A204.1 (cell line): ENCODE data around the gene EPHA4.

Experiments
- FAIRE-seq: peaks from 2 replicates; lab custom pipeline; 2012; peaks lifted over from hg19 to GRCh38; lab: Jason Lieb, UNC

The EPHA4 gene

DNA sequence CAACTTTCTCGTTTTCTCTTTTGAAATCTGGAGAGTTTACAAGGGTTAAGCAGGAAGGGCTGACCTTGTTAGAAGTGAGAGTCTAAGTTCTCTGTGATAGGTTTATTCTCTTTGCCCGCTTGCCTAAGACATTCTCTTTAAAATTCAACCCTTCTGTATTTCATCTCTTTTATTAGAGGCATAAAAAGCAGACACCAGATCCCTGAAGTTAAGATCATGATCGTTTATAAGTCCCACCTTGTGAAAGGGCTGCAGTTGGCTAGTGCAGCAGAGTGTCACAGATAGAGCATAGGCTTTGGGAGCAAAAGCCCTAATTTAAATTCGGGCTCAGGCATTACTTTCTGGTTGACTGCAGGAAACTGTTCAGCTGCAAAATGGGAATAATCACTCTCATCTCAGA is 181.2 kb downstream of the EPHA4 start:
- no peak for FAIRE-seq

DNA sequence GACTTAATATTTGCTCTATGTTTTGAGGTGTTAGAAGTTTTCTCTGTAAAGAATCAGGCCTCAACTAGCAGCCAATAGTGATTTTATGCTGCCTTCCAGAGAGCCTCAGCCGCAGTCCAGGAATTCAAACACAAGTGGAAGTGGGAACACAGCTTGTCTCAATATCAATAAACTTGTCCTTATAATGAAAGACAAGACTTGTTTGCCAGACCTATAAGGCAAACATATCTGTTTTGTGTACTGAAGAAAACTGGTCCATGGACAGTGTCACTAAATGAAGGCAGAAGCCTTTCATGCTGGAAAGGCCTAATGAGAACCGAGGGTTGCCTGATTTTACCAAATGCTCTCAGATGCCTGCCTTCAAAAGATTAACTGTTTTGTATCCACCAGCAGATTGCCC is 182.2 kb downstream of the EPHA4 start:
- FAIRE-seq = no peak

DNA sequence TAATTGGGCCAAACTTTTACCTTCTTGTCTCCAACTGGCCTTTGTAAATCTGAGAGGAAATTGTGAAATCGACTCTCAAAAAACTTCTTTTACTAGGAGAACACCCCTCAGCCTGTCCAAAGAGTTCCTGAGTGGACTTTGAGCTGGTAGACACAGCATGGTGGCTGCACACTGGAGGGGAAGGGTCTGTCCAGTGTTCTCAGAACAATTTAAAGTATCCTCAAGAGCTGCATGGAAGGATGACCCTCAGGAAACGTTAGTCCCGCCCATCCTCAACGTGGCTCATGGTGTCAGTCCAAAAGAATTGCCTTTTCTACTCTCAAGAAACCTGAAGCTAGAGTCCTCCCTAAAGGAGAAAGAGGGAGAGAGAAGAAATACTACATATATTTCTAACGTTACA is 182.7 kb downstream of the EPHA4 start:
- FAIRE-seq = no peak

DNA sequence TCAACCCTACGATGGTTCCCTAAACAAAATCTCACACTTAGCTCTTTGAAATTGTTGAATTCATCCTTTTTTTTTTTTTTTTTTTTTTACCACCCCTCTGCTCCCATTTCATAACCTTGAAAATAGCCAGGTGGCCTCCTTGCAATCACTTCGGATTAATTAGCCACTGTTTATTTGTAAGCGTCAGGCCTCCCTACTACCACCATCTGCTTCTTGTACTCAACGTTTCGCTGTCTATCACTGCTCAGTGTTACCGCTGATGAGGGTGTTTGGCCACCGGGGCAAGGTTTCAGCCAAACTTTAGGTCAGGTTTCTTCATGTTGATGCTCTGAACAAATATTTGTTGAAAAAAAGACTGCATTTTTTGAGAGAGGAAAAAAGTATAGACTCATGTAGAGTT is 183.2 kb downstream of the EPHA4 start:
- no peak for FAIRE-seq

DNA sequence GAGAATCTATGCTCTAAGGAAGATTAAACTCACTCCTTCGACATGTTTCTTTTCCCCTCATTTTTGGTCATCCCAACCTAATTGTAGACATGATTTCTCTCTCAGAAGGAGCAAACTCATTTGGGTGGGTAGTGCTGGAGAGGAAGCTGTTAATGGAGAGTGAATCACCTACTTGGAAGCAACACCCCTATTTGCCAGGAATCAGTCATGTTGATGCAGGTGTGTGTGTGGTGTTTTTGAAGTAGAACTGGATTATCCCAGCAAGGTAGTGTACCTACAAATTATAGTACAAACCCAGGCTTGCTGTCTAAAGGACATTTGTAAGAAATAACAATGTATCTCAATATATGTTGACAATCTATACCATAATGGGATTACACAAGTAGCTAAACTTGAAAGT is 186.4 kb downstream of the EPHA4 start:
- FAIRE-seq = no peak

DNA sequence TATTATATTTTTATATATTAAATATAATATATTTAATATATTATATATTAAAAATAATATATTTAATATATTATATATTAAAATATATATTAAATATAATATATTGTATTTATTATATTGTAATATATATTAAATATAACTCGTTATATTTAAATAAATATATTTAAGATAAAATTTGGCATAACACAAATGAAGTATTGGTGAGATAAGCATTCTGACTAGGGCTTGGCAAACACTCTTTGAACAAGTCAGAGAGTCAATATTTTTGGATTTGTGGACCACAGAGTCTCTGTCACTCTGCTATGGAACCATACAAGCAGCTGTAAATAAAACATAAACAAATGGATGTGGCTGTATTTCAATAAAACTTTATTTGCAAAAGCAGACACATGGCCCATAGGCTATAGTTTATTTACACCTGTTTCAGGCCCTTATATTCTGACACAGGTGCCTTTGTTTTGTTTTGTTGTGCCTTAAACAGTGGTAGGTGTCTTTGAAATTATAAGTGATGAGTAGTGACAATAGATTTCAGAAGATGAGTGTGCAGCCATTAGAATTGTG is 190.1 kb downstream of the EPHA4 start:
- no peak for FAIRE-seq

DNA sequence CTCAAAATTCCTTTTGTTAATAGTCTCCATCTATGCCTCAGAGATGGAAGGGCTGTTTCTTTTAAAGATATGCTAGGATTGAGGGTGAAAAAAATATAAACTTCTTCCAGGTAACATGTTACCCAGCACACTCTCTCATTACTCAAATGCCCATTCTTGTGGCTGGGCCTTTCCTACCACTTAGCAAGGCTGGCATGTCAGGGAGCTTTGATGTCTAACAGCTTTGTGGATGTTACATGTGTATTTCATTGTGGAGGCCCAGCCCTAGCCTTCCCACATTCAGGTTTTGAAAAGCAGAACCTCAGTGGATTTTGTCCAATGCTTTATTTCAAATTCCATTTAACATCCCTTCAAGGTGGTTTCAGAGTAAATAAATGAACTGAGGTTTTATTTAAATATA is 191.4 kb downstream of the EPHA4 start:
- FAIRE-seq = no peak

DNA sequence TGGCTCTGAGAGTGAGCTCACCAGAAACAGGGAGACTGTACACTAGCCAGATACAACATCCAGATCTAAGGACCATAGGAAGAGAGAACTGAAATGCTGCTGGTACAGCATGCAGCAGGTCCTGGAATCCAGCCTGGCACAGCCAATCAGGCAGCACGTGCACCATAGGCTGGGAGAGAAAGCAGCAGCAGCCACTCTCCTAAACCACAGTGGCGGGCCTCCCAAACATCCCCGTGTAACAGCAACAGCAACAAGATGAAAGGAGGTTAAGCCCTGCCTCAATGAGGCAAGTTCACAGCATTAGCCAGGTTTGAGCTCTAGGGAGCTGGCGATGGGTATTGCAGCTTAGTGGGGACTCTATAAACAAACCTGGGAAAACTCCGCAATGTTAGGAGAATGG is 192.0 kb downstream of the EPHA4 start:
- FAIRE-seq = no peak

DNA sequence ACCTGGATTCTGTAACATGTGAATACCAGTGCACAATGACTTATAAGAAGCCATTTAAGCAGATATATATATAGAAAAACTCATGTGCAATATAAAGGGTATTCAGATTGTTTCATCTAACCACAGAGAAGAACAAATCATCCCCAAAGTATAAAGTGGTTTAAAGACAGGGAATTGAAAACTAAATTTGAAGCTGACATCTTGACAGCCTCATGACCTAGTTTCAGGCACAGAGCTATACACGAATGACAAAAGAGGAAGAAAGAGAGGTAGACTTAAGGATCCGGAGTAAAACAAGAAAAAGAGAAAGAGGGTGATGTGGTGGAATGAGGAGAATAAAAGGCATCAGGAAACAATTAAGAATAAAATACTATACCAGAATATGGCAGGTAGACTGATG is 194.5 kb downstream of the EPHA4 start:
- no peak for FAIRE-seq

DNA sequence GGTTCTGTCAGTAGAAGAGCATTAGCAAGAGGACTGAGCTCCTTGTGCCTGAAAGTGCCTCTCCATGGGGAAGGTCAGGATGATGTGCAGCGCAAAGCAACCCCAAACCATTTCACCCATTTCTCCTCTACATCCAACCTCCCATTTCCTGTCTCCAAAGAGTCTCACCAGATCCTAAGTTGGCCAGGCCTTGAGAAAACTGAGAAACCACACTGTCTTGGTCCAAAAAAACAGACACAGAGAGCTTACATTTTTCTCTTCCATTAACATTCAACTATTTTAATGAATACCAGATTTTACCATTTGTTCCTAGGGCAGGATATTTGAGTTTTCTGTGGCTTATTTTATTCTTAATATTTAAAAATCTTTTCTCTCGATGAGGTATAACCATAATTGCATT is 195.0 kb downstream of the EPHA4 start:
- no peak for FAIRE-seq

DNA sequence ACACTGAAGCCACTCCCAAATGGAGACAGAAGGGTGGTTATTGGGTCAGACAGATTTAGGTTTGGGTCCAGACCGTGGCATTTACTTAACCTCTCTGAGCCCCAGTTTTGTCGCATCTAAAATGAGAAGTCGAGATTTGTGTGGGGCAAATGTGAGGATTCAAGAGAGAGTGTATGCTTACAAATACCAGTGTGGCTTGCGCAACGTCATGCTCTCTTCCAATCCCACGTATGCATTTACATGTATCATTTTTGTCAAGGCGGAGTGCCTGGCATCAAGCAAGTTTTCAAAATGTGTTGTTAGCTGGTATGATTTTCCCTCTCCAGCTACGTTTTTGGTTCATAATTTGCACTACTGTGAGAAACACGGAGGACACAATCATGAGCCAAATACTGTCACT is 197.9 kb downstream of the EPHA4 start:
- no peak for FAIRE-seq

DNA sequence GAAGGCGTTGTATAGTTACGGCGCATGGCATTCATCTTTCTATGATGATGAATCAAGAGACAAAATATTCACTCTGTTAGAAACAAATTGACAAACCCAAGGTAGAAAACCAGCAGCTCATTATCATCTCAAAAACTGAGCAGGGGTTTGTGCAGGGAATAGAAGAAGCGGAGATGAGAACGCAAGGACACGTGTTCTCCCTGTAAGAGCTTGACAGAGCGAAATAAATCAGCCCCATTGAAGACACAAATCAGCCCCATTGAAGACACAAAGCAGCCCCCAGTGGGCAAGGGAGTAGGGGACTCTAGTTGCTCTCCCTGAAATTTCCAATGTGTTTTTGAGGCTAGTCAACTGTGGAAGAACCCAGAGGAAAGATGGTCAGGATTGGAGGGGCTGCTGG is 199.2 kb downstream of the EPHA4 start:
- no peak for FAIRE-seq

DNA sequence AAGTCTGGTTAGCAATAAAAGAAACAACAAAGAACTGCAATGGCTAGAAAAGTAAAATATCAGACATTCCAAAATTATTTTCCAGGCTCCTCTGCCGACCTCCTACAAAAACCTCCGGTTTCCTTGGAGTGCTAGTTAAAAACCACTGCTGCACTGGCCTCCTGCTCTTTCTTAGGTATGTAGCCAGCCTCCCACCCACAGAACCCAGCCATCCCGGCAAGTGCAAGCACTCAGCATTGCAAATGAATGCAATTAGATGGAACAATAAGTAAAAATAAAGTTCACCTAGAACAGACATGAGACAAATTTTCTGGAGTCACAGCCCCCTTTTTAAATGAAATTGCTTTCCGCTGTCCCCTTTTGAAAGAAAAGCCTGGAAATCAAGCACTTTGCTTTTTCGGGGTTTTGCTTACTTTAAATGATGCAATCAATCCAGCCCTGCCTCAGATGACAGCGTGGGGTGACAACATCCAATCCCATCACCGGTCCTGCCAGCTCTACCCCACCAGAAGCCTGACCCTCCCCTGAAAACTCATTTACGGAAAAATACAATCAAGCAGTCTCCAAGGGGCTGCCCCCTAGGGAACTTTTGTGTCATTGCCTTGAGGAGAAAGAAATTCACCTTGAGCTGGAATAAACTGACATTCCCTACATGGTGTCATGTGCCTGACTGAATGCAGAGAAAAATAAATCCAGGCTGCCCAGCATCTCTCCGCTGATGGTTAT is 199.8 kb downstream of the EPHA4 start:
- no peak for FAIRE-seq

DNA sequence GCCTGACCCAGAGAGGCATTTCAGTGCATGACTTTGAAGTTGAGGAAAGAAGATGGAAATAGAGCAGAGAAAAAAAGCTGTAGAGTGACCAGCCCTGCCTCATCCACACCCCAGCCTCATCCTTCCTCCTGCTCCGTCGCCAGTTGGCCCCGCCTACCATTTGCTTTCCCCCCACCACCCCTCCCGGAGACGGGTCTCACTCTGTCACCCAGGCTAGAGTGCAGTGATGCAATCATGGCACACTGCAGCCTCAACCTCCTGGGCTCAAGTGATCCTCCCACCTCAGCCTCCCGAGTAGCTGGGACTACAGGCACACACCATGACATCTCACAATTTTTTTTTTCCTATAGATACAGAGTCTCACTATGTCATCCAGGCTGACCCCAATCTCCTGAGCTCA is 200.8 kb downstream of the EPHA4 start:
- FAIRE-seq = no peak

DNA sequence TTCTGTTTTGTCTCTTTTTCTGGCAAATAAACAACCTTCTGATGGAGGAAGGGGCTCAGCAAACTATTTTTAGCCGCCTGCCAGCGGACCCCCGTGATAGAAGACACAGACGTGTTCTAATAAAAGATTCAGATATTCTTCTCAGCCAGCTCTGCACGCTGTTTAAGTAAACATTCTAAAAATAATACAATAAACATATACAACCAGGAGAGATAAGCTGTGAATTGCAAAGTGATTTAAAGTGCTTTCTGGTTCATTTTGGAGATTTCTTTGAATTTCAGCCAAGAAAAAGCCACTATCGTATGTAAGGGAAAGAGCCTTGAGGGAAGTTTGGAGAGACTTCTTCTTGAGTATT is 201.3 kb downstream of the EPHA4 start:
- FAIRE-seq = no peak

DNA sequence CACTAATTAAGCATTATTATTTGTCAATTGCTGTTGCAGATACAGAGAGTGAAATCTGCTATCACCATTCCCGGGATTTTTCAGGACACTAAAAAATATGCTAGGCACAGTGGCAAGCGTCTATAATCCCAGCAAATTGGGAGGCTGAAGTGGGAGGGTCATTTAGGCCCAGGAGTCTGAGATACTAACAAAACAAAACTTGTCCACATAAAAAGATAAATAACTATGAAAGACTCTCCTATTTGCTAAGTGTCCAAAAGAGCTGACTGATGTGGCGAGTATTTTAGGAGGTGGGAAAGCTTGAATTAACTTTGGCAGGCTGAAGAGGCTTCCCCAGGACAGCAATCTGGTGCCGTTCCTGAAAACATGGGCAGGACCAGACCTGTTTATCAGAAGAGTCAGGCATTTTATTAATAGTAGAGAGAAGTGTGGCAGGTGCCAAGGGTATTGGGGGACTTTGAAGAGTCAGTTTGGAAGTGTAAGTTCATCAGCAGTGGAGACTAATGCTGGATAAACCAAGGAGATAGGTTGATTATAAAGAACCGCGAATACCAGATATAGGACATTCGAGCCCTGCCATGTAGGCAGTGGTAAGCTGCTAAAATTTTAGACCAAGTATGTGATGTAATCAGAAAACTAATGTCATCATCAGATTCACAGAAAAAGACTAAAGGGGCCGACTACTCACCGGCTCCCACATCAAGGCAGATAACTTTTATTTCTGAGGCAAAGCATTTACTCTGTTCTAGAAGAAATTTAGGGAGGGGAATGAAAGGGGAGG is 201.8 kb downstream of the EPHA4 start:
- no peak for FAIRE-seq
